ENCODE data around the gene MSMO1.

Gene MSMO1

GRCh38 chr4:165331823-165332222 lies 4.4 kb downstream of the MSMO1 start:
- H3K4me2 ChIP-seq (ENCODE audit: low read length): peak overlapping the region; percentile 77
- H3K27ac ChIP-seq (ENCODE audit: low read depth, low read length): no peak overlapping the region
- no peaks in the 10 kb centered on the region for H3K9me2 ChIP-seq (replicated peaks; ENCODE audit: control insufficient read depth, low read length)
- peaks cover 96% of the 10 kb centered on the region for H3K79me2 ChIP-seq (ENCODE audit: control insufficient read depth, low read length)
- H3K4me3 ChIP-seq (ENCODE audit: low read length): peak overlapping the region; percentile 92
- peaks cover 93% of the 10 kb centered on the region for H3K36me3 ChIP-seq (ENCODE audit: control insufficient read depth, low read length)
- peaks cover 12% of the 10 kb centered on the region for H3F3A ChIP-seq (ENCODE audit: control insufficient read depth, insufficient read depth)
- H4K20me1 ChIP-seq (ENCODE audit: control insufficient read depth, insufficient read depth, low read depth, low read length): peaks cover 77% of the 10 kb centered on the region
- no peaks in the 10 kb centered on the region for H3K27me3 ChIP-seq (ENCODE audit: control insufficient read depth, low read length)
- H3K4me1 ChIP-seq (ENCODE audit: control insufficient read depth, low read length): peaks cover 60% of the 10 kb centered on the region
- TF ChIP-seq, protein P1, sequence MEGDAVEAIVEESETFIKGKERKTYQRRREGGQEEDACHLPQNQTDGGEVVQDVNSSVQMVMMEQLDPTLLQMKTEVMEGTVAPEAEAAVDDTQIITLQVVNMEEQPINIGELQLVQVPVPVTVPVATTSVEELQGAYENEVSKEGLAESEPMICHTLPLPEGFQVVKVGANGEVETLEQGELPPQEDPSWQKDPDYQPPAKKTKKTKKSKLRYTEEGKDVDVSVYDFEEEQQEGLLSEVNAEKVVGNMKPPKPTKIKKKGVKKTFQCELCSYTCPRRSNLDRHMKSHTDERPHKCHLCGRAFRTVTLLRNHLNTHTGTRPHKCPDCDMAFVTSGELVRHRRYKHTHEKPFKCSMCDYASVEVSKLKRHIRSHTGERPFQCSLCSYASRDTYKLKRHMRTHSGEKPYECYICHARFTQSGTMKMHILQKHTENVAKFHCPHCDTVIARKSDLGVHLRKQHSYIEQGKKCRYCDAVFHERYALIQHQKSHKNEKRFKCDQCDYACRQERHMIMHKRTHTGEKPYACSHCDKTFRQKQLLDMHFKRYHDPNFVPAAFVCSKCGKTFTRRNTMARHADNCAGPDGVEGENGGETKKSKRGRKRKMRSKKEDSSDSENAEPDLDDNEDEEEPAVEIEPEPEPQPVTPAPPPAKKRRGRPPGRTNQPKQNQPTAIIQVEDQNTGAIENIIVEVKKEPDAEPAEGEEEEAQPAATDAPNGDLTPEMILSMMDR (IDR thresholded peaks at IDR 0.05; ENCODE audit: low read depth, low read length, poor library complexity, severe bottlenecking): no peak
- TF ChIP-seq EZH2phosphoT487 (IDR thresholded peaks at IDR 0.05; ENCODE audit: borderline replicate concordance, low read length): no peak
- H3K9me3 ChIP-seq (ENCODE audit: control insufficient read depth, insufficient read depth, low read length): no peaks in the 10 kb centered on the region

DNA sequence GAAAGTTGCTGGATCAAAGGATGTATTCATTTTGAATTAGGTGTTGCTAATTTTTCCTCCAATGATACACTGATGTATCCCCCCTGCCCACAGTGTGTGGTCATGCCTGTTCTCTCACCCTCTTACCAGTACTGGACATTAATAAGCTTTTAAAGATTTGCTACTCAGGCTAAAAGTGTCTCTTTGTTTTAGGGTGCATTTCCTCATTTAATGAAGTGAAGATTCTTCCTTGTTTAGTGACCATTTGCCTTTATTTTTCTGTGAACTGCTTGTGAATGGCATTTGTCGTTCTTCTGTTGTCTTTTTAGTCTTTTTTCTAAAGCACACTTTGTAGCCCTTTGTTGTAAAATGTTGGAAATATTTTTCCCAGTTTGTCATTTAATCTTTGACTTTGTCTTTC lies 5.0 kb downstream of the MSMO1 start:
- Histone ChIP-seq H3K4me2 (ENCODE audit: low read length) (peak overlapping the region; percentile 77), H3K4me3 (ENCODE audit: low read length) (peak overlapping the region; percentile 92), H3K4me1 (ENCODE audit: control insufficient read depth, low read length) (peaks cover 60% of the 10 kb centered on the region), H3K79me2 (ENCODE audit: control insufficient read depth, low read length) (peaks cover 100% of the 10 kb centered on the region), H3K9me2 (replicated peaks; ENCODE audit: control insufficient read depth, low read length) (no peaks in the 10 kb centered on the region), H3K27ac (ENCODE audit: low read depth, low read length) (no peak overlapping the region), H4K20me1 (ENCODE audit: control insufficient read depth, insufficient read depth, low read depth, low read length) (peaks cover 81% of the 10 kb centered on the region), H3K27me3 (ENCODE audit: control insufficient read depth, low read length) (no peaks in the 10 kb centered on the region), H3K9me3 (ENCODE audit: control insufficient read depth, insufficient read depth, low read length) (no peaks in the 10 kb centered on the region), H3K36me3 (ENCODE audit: control insufficient read depth, low read length) (peaks cover 99% of the 10 kb centered on the region), H3F3A (ENCODE audit: control insufficient read depth, insufficient read depth) (peaks cover 13% of the 10 kb centered on the region)
- TF ChIP-seq, protein P1 (IDR thresholded peaks at IDR 0.05; ENCODE audit: low read depth, low read length, poor library complexity, severe bottlenecking): no peak
- TF ChIP-seq EZH2phosphoT487 (IDR thresholded peaks at IDR 0.05; ENCODE audit: borderline replicate concordance, low read length): no peak

DNA sequence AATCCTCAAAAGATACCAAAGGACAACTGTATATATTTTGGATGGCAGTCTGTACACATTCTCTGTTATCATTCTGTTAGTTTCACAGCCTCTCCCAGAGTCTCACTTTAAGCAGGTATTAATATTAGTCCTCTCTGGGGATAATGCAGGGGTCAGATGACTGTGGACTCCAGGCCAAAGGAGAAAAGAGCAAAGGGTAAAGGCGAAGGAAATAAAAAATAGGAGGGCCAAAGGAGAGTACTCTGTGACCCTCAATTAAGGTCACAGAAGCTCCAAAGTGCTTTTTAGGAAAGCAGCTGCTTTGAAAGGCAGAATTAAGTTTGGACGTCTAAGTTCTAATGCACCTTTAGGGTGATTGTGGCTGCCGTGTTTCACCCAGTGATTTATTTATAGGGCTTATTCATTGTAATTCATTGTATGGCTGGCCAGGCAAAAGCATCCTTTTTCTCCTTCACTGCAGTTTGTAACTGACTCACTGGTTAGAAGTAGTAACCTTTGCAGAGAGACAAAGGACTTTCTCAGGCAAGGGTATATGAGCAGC lies 7.8 kb downstream of the MSMO1 start:
- H4K20me1 ChIP-seq (ENCODE audit: control insufficient read depth, insufficient read depth, low read depth, low read length): peaks cover 79% of the 10 kb centered on the region
- H3K9me2 ChIP-seq (replicated peaks; ENCODE audit: control insufficient read depth, low read length): no peaks in the 10 kb centered on the region
- no peaks in the 10 kb centered on the region for H3K27me3 ChIP-seq (ENCODE audit: control insufficient read depth, low read length)
- peaks cover 100% of the 10 kb centered on the region for H3K36me3 ChIP-seq (ENCODE audit: control insufficient read depth, low read length)
- H3K79me2 ChIP-seq (ENCODE audit: control insufficient read depth, low read length): peaks cover 84% of the 10 kb centered on the region
- peaks cover 49% of the 10 kb centered on the region for H3K4me1 ChIP-seq (ENCODE audit: control insufficient read depth, low read length)
- H3K27ac ChIP-seq (ENCODE audit: low read depth, low read length): no peak overlapping the region
- no peaks in the 10 kb centered on the region for H3K9me3 ChIP-seq (ENCODE audit: control insufficient read depth, insufficient read depth, low read length)
- no peak overlapping the region for H3K4me3 ChIP-seq (ENCODE audit: low read length)
- H3F3A ChIP-seq (ENCODE audit: control insufficient read depth, insufficient read depth): peaks cover 35% of the 10 kb centered on the region
- TF ChIP-seq EZH2phosphoT487 (IDR thresholded peaks at IDR 0.05; ENCODE audit: borderline replicate concordance, low read length): no peak
- TF ChIP-seq, protein P1 (IDR thresholded peaks at IDR 0.05; ENCODE audit: low read depth, low read length, poor library complexity, severe bottlenecking): no peak
- peak overlapping the region; percentile 29 for H3K4me2 ChIP-seq (ENCODE audit: low read length)

Measured in DOHH2 (cell line).